Stimulated activated CD4-positive, alpha-beta T cell treated with anti-CD3 and anti-CD28 coated beads, TNF-alpha, amount 100 ng/mL, for 24 hours (primary cell): ENCODE results near the gene EEFSEC.

Source experiments
- DNase-seq, 3 experiments: peaks; one replicate each; pipeline ENCODE4 v3.0.0-alpha.2; 2020; ENCODE audit warnings: low read depth in 3 of 3

EEFSEC gene

DNA sequence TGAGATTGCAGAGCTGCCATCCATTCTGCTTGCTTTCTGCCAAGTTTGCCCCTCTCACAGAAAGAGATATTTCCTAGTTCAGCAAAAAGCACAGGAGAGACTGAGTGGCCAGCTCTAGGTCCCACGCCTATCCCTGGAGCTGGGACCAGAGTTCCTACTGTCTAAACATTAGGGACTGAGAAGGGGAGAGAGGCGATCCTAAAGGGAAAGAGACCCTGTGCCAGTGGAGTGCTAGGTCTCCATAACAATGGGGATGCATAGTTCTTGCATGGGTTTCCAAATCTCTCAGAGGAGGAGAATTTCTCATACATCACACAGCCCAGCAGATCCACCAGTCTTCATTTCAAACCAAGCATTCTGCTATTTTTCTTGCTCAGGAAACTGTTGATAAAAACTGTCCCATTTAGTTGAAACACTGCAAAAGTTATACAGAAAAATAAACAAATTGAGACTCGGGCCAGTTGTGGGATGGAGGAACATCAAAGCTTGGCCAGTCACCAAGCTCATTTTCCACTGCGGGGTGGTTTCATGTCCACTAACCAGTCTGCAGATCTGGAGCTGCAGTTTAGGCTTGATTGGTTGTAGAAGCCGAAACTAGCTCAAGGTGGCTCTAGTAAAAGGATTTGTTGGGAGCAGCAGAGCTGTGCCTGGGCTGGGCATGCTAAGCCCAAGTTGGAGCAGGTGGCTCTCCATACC lies 62.7 kb downstream of the EEFSEC start:
- DNase-seq = no peak

DNA sequence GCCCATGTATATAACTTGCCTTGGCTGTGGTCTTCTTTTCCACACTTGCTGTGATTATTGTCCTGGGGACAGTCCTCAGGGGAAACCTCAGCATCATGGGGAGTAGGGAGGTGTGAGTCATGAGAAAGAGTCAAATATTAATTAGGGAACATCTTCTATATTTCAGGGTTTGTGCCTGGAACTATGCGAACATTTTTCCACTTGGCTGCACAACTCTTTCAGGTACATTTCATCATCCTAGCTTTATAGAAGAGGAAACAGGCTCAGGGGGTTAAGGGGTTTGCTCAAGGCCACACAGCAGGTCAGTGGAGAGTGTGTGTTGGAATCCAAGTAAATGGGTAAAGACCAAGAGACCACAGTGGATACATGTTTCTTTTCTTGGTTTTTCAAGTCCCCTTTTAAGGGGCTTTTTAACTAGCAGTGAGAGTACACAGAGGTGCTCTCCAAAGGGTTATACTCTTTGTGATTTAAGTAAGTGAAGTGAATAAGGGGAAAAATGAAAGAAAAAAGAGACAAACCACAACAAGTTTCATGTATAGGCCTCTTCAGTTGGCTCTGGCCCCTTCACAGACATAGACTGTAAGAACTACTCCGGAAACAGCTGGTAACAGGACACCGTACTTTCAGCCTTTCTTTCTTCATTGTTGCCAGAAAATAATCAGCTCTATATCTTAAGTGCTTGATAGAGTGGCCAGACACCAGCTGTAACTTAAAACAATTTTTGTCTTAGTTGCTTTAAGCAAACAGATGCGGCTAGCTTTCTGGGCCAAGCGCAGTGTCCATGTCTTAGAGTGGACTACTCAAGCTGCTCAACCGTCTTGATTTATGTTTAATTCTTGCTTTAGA lies 64.6 kb downstream of the EEFSEC start:
- no peak for DNase-seq

DNA sequence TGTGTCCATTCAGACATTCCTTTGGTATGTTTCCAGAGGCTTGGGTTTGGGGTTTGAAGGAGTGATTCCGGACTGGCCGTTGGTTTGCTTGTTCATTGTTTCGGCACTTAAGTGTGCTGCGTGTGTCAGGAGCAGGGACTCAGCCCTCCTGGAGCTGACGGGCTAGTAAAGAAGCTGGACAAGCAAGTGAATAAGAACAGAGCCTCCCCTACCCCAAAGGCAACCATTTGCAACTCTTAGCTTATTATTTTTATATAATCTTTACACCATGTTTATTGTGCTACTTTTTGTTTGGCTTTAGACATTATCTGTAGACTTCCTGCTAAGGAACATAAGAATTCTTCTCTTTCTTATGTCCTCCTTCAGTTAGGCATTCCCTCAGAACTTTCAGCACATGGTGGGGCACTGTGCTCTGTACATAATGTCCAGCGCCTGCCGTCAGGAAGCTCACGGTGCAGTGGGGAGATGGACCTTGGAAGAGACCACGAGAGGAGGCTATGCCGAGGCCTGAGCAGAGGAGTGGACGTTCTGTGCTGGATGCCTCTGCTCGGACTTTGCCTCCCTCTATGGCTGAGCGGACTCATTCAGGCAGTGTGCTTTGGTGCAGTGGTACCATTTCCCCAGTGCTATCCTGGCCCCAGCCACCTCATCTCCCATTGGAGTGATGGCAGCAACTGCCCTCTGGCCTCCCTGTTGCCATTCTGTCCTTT lies 65.4 kb downstream of the EEFSEC start:
- no peak for DNase-seq

- no peak for DNase-seq
These were observed 68.0 kb downstream of the EEFSEC start for GRCh38 chr3:128221328-128221727.

- no peak for DNase-seq
These were observed 69.6 kb downstream of the EEFSEC start for GRCh38 chr3:128222796-128223385.

- no peak for DNase-seq
These were observed 73.0 kb downstream of the EEFSEC start for GRCh38 chr3:128226186-128226725.

DNA sequence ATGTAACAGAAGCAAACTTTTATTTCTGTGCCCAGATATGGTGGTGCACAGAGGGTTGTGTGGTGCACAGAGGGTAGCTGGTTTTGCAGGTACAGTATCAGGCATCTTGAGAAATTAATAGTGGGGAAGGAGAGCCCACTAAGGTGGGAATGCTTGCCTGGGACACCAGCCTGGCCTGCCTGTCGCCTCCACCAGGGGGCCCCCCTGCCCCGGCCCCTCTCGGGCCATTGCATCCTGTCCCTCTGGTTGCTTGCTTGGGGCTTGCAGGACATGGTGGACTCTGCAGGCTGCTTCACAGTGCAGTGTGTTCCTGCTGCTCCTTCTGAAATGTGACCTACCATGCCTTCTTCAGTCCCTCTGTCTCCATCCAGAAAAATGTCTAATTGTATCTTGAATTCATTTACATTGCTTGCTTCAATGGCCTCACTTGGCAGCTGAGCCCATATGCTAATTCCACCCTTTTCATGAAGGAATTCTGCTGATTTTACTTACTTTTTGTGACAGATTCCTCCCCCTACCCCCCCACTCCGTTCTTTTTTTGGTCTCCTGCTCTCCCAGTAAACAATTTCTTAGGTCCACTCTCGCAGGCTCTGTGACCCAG lies 73.6 kb downstream of the EEFSEC start:
- peak in 1 of 3 experiments; percentile 15 for DNase-seq

GRCh38 chr3:128227507-128227906 lies 74.2 kb downstream of the EEFSEC start:
- DNase-seq = no peak

DNA sequence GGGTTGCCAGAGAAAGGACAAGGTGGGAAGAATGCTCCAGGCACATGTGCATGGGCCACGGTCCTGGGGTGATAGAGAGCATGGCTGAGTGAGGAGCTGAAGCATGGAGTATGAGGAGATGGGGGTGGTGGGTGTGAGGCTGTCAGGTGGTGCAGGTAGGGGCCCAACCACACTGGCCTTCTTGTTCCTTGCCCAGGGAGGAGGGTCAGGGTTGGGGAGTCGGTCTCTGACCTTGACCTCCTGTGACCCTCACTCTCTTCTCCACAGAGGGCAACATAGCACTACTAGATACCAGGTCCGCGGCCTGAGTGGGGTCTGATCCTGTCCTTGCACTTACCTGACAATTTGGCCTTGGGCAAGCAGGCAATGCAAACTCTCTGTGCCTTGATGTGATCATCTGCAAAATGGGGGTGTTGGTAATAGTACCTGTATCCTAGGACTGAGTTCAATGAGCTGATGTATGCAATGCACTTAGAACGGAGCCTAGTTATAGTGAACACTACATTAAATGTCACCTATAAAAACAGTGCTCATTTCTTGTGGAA lies 75.2 kb downstream of the EEFSEC start:
- no peak for DNase-seq

GRCh38 chr3:128229106-128229857 lies 76.0 kb downstream of the EEFSEC start:
- DNase-seq = no peak

GRCh38 chr3:128231606-128232005 lies 78.3 kb downstream of the EEFSEC start:
- no peak for DNase-seq

DNA sequence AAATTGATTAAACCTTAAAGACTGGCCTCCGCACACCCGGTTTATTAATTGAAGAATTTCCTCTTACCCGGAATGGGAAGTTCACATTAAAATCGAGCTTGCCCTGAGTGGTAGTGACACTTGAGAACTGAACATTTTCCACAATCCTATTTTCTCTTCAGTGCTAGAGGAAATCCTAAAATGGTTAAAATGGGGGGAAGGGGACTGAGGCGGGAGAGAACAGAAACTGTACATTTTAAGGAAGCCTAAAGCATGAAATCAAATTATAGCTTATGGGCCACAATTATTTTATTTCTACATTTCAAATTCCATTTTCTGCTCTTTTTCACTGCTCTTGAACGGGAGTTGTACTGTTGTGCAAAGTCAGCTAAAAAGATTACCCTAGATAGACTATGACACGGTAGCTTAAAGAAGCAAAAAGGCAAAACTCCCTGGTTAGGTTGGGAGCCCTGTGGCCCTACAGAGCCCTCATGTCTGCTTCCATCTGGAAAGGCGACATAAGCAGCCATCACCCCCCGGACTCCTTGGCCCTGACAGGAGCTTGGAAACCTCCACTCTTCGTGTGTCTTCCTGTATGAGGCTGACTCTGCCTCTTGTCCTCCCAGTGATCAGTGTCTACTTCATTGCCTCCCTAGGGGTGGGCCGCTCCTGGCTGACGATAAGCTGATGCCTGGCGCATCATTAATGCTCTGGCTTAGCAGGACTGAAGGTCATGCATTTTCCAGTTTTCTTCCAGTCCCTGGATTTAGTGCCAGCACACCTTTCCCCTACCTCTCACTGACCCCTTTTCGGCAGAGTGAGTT lies 79.3 kb downstream of the EEFSEC start:
- no peak for DNase-seq

- no peak for DNase-seq
These were observed 82.1 kb downstream of the EEFSEC start for GRCh38 chr3:128235207-128235926.

DNA sequence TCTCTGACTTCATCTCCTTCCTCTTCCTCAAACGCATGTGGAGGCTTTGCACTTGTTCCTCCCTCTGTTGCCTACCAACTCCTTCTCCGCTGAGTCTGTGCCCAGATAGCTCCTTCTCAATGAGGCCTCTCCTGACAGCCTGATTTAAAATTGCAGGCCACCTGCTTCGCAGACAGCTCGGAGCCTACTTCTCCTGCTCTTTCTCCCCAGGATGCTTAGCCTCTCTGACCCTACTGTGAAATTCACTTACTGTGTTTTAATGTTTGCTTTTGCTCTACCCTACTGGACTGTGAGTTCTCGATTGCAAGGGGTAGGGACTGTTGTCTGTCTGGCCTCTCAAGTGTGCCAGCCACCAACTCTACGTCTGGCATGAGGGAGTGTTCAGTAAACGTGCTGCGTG lies 83.4 kb downstream of the EEFSEC start:
- no peak for DNase-seq

- DNase-seq = no peak
These were observed 84.3 kb downstream of the EEFSEC start for GRCh38 chr3:128237348-128238183.

GRCh38 chr3:128238184-128238489 lies 84.9 kb downstream of the EEFSEC start:
- no peak for DNase-seq

DNA sequence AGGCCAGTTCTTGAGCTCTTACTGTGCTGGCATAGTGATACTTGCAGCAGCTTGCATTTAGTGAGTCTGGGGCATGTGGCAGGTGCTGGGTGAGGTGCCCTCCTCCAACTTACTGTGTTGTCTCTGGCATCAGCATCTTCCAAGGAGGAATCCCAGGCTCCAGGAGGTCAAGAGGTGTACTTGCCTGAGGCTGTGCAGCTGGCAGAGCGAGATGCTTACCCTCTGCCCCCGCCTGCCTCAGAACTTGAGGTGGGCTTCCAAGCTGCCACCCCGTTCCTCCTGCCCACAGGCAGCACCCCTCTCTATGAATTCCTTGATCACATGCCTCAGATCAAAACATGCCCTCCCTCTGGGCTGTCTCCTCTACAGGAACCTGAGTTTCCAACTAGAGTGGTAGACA lies 86.0 kb downstream of the EEFSEC start:
- no peak for DNase-seq

GRCh38 chr3:128240232-128240631 lies 87.0 kb downstream of the EEFSEC start:
- DNase-seq = no peak
